IMR-90 (cell line): Measurements from ENCODE around the gene UBALD1. TPM values are rescaled to one million over a fixed set of nuclear protein-coding genes. Genes with fewer than 3 reads are reported as not detected.

Experiments used
- ATAC-seq: fragments of 200-7000 bp; cut with Tn5 transposase; 2 replicates; pipeline ENCODE4 v1.9.1; 2020; ENCODE audit warnings: low read depth, mild to moderate bottlenecking, moderate library complexity
- BruUV-seq: library from RNA; stranded (reverse); fragments of 400-500 nt; replicated peaks from 2 replicates; lab custom pipeline; 2021; lab: Mats Ljungman, UMichigan
- CTCF ChIA-PET: fragments of 300-600 bp; formaldehyde crosslinking; extraction: SDS; loops from one replicate; lab custom pipeline; 2021; ENCODE audit warnings: antibody characterized with exemption; lab: Yijun Ruan, JAX
- POLR2A ChIA-PET: fragments of 300-600 bp; sonication (Branson Sonifier 250); formaldehyde crosslinking; loops from one replicate; lab custom pipeline; 2022; ENCODE audit warnings: antibody characterized with exemption; ENCODE audit not compliant: unreplicated experiment; lab: Charles Lee
- DNase-seq: peaks from one replicate; pipeline ENCODE4 v3.0.0; 2013
- H2AFZ ChIP-seq: replicated peaks from 2 replicates; pipeline ENCODE3; 2013; ENCODE audit warnings: low read length, mild to moderate bottlenecking; ENCODE audit not compliant: poor library complexity
- H2AK5ac ChIP-seq: 2 replicates; pipeline ENCODE4 v1.6.1; 2013; ENCODE audit warnings: low read depth, low read length, inconsistent platforms
- H2AK9ac ChIP-seq: replicated peaks from 2 replicates; pipeline ENCODE3; 2013; ENCODE audit warnings: mild to moderate bottlenecking, low read depth, low read length, moderate library complexity; ENCODE audit not compliant: poor library complexity
- H2BK120ac ChIP-seq: 2 replicates; pipeline ENCODE4 v1.6.1; 2013; ENCODE audit warnings: low read depth, low read length, inconsistent platforms
- H2BK15ac ChIP-seq: 3 replicates; pipeline ENCODE4 v1.6.1; 2013; ENCODE audit warnings: low read depth, low read length, inconsistent platforms
- H2BK20ac ChIP-seq: 2 replicates; pipeline ENCODE4 v1.6.1; 2013; ENCODE audit warnings: low read depth, mild to moderate bottlenecking, inconsistent platforms, low read length, moderate library complexity
- H2BK5ac ChIP-seq: 2 replicates; pipeline ENCODE4 v1.6.1; 2013; ENCODE audit warnings: mild to moderate bottlenecking, low read depth, low read length, inconsistent platforms; ENCODE audit not compliant: poor library complexity, severe bottlenecking
- H3K14ac ChIP-seq: replicated peaks from 2 replicates; pipeline ENCODE4 v1.6.1; 2013; ENCODE audit warnings: low read depth, low read length, inconsistent platforms
- H3K18ac ChIP-seq: 2 replicates; pipeline ENCODE4 v1.6.1; 2013; ENCODE audit warnings: low read depth, low read length, control low read depth
- H3K23ac ChIP-seq: 2 replicates; pipeline ENCODE4 v1.6.1; 2013; ENCODE audit warnings: low read depth, low read length, inconsistent platforms
- H3K27ac ChIP-seq: 2 replicates; pipeline ENCODE4 v1.5.1; 2013; ENCODE audit warnings: mild to moderate bottlenecking, control low read depth, low read length; ENCODE audit not compliant: insufficient read depth
- H3K27me3 ChIP-seq: 2 replicates; pipeline ENCODE4 v1.6.1; 2013; ENCODE audit warnings: low read length; ENCODE audit not compliant: control insufficient read depth, insufficient read depth
- H3K36me3 ChIP-seq: 2 replicates; pipeline ENCODE4 v1.6.1; 2013; ENCODE audit warnings: low read length, mixed read lengths; ENCODE audit not compliant: control insufficient read depth, insufficient read depth
- H3K4ac ChIP-seq: 2 replicates; pipeline ENCODE4 v1.6.1; 2013; ENCODE audit warnings: low read depth, low read length, inconsistent platforms
- H3K4me1 ChIP-seq: 2 replicates; pipeline ENCODE4 v1.6.1; 2013; ENCODE audit warnings: low read length, mixed read lengths; ENCODE audit not compliant: control insufficient read depth, insufficient read depth
- H3K4me2 ChIP-seq: 2 replicates; pipeline ENCODE4 v1.6.1; 2013; ENCODE audit warnings: low read depth, mild to moderate bottlenecking, control low read depth, low read length, moderate library complexity
- H3K4me3 ChIP-seq: 2 replicates; pipeline ENCODE4 v1.5.1; 2013; ENCODE audit warnings: low read depth, mild to moderate bottlenecking, control low read depth, low read length, moderate library complexity; ENCODE audit not compliant: insufficient read depth
- H3K56ac ChIP-seq: 2 replicates; pipeline ENCODE4 v1.6.1; 2013; ENCODE audit warnings: low read length, inconsistent platforms; ENCODE audit not compliant: insufficient read depth; ENCODE audit errors: extremely low read depth
- H3K79me1 ChIP-seq, 2 experiments: 2 replicates each; pipeline ENCODE4 v1.6.1; 2013; ENCODE audit warnings: low read length in 2 of 2, inconsistent platforms in 1 of 2, low read depth in 1 of 2
- H3K9ac ChIP-seq: 2 replicates; pipeline ENCODE4 v1.6.1; 2013; ENCODE audit warnings: low read depth, low read length, control low read depth
- H3K9me1 ChIP-seq: 2 replicates; pipeline ENCODE4 v1.6.1; 2013; ENCODE audit warnings: low read length, inconsistent platforms; ENCODE audit not compliant: insufficient read depth
- H3K9me3 ChIP-seq: 2 replicates; pipeline ENCODE4 v1.6.1; 2013; ENCODE audit warnings: low read length; ENCODE audit not compliant: control insufficient read depth, insufficient read depth
- H4K20me1 ChIP-seq: 2 replicates; pipeline ENCODE4 v1.6.1; 2013; ENCODE audit warnings: low read length, inconsistent platforms; ENCODE audit not compliant: insufficient read depth
- H4K5ac ChIP-seq: 2 replicates; pipeline ENCODE4 v1.6.1; 2013; ENCODE audit warnings: mild to moderate bottlenecking, low read depth, low read length, control low read depth
- H4K8ac ChIP-seq, 2 experiments: 2 replicates each; pipeline ENCODE4 v1.6.1; 2013; ENCODE audit warnings: low read depth in 2 of 2, low read length in 2 of 2, control low read depth in 1 of 2, inconsistent platforms in 1 of 2
- H4K91ac ChIP-seq: 2 replicates; pipeline ENCODE4 v1.6.1; 2013; ENCODE audit warnings: low read depth, low read length, inconsistent platforms; ENCODE audit not compliant: insufficient read depth
- CEBPB ChIP-seq: IDR thresholded peaks from 2 replicates; pipeline ENCODE4 v1.6.1; 2012; ENCODE audit warnings: low read depth, low read length, improper control_type of control experiment
- CHD1 ChIP-seq: IDR thresholded peaks from 2 replicates; pipeline ENCODE4 v1.6.1; 2012; ENCODE audit warnings: low read depth, low read length, improper control_type of control experiment
- CTCF ChIP-seq: conservative IDR thresholded peaks from 2 replicates; pipeline ENCODE4 v1.5.1; 2012; ENCODE audit warnings: mild to moderate bottlenecking, low read depth, low read length, improper control_type of control experiment
- MAFK ChIP-seq: IDR thresholded peaks from 2 replicates; pipeline ENCODE4 v1.6.1; 2012; ENCODE audit warnings: low read depth, low read length, improper control_type of control experiment
- MXI1 ChIP-seq: IDR thresholded peaks from 2 replicates; pipeline ENCODE4 v1.6.1; 2012; ENCODE audit warnings: low read depth, mild to moderate bottlenecking, low read length, moderate library complexity, borderline replicate concordance
- NFE2L2 ChIP-seq: fragments of 150-350 bp; IDR thresholded peaks from 2 replicates; pipeline ENCODE4 v1.6.1; 2016; ENCODE audit warnings: low read depth, mild to moderate bottlenecking, low read length
- POLR2A ChIP-seq: IDR thresholded peaks from 2 replicates; pipeline ENCODE4 v1.6.1; 2012; ENCODE audit warnings: mild to moderate bottlenecking, low read depth, low read length
- RAD21 ChIP-seq: IDR thresholded peaks from 2 replicates; pipeline ENCODE4 v1.6.1; 2012; ENCODE audit warnings: low read length, improper control_type of control experiment
- RCOR1 ChIP-seq: IDR thresholded peaks from 2 replicates; pipeline ENCODE4 v1.6.1; 2012; ENCODE audit warnings: mild to moderate bottlenecking, low read length, improper control_type of control experiment; ENCODE audit not compliant: insufficient replicate concordance
- RFX5 ChIP-seq: IDR thresholded peaks from 2 replicates; pipeline ENCODE4 v1.8.0; 2012; ENCODE audit warnings: low read depth, mild to moderate bottlenecking, low read length, moderate library complexity
- SMC3 ChIP-seq: fragments of 150-350 bp; IDR thresholded peaks from 2 replicates; pipeline ENCODE4 v1.6.1; 2016; ENCODE audit warnings: low read depth, mild to moderate bottlenecking, antibody characterized with exemption, low read length, moderate library complexity
- USF2 ChIP-seq: fragments of 150-350 bp; IDR thresholded peaks from 2 replicates; pipeline ENCODE4 v1.6.1; 2017; ENCODE audit warnings: mild to moderate bottlenecking, antibody characterized with exemption, low read length, low read depth
- WGBS, 2 experiments: methylation state at CpG; one replicate each; pipeline versions ENCODE4 v1.1.5 to v1.1.7; 2013; ENCODE audit warnings: missing lambda C conversion rate in 2 of 2; ENCODE audit not compliant: insufficient read length in 1 of 2; ENCODE audit errors: extremely low coverage in 2 of 2; 5-methylcytosine and 5-hydroxymethylcytosine counted together
- dilution Hi-C: fragments of 300-500 bp; cut with HindIII; formaldehyde crosslinking; loops from one replicate; pipeline ENCODE4 v1.14.3; 2018; ENCODE audit warnings: low sequenced_read_pairs; ENCODE audit not compliant: unreplicated experiment
- in situ Hi-C: fragments of 300-500 bp; cut with MboI; formaldehyde crosslinking; loops from 3 replicates; pipeline ENCODE4 v1.14.3; 2019; ENCODE audit warnings: low sequenced_read_pairs, inconsistent platforms, mixed read lengths
- intact Hi-C: fragments of 100-400 bp; cut with micrococcal nuclease; formaldehyde crosslinking; loops from 2 replicates; pipeline ENCODE4 v1.10.0; 2022
- polyA plus RNA-seq, 3 experiments: library from polyadenylated mRNA; depleted of rRNA; stranded (reverse); fragments of >200 nt; gene quantifications; 2 replicates each; pipeline ENCODE4 v1.2.3, GENCODE V29; 2012; ENCODE audit warnings: low replicate concordance in 1 of 3
- total RNA-seq: library from RNA; depleted of rRNA; stranded (reverse); fragments of >200 nt; gene quantifications from 2 replicates; pipeline ENCODE4 v1.2.3, GENCODE V29; 2012

The UBALD1 gene
- total and polyA plus RNA-seq, 2 of the 4 experiments (the other 2 are of a cell fraction) = 1.3 to 14.5 TPM

GRCh38 chr16:4578961-4579530, 35.6 kb downstream of the UBALD1 start:
- no peak for ATAC-seq

More at GRCh38 chr16:4578961-4579530, 35.6 kb downstream of the UBALD1 start:
- no TSS peak for BruUV-seq
- H3K4me1 ChIP-seq = no peaks in the 10 kb centered on the region
- H3K23ac ChIP-seq = no peak overlapping the region
- H4K20me1 ChIP-seq = no peaks in the 10 kb centered on the region
- no peak overlapping the region for H3K27ac ChIP-seq
- H2AFZ ChIP-seq = no peak overlapping the region
- H3K9me3 ChIP-seq = no peaks in the 10 kb centered on the region
- no peak overlapping the region for H2BK20ac ChIP-seq
- dilution Hi-C loops (no loop called here), in situ Hi-C loops (no loop called here), intact Hi-C loops (no loop called here)
- H3K4me2 ChIP-seq = no peak overlapping the region
- no peak overlapping the region for H2BK15ac ChIP-seq
- TF ChIP-seq MAFK = no peak
- no peak for TF ChIP-seq RFX5
- TF ChIP-seq CEBPB = no peak
- TF ChIP-seq CHD1 = no peak
- no peak for TF ChIP-seq NFE2L2
- no peak for TF ChIP-seq SMC3
- TF ChIP-seq MXI1 = no peak
- TF ChIP-seq CTCF = no peak
- TF ChIP-seq POLR2A = no peak
- TF ChIP-seq USF2 = no peak
- TF ChIP-seq RAD21 = no peak
- no peak for TF ChIP-seq RCOR1
- no peak overlapping the region for H3K14ac ChIP-seq
- ChIA-PET CTCF (no interaction called here), POLR2A (no interaction called here)
- H3K27me3 ChIP-seq = peaks cover 2% of the 10 kb centered on the region; the same call in 1 of the 2 replicates
- 66% methylated on average over 10 of the region's 13 CpGs; no CpG with 5 or more reads in 1 of the 2 experiments for WGBS, 2 experiments
- H3K79me1 ChIP-seq = no peaks in the 10 kb centered on the region
- no peak overlapping the region for H3K9ac ChIP-seq
- no peak overlapping the region for H3K18ac ChIP-seq
- H2BK5ac ChIP-seq = no peak overlapping the region
- H4K8ac ChIP-seq = no peak overlapping the region
- no peaks in the 10 kb centered on the region for H3K9me1 ChIP-seq
- no peak overlapping the region for H2BK120ac ChIP-seq
- no peak overlapping the region for H3K4ac ChIP-seq
- H3K36me3 ChIP-seq = no peaks in the 10 kb centered on the region
- no peak overlapping the region for H2AK5ac ChIP-seq
- H3K56ac ChIP-seq = no peak overlapping the region
- no peak for DNase-seq
- no peak overlapping the region for H4K5ac ChIP-seq
- no peak overlapping the region for H3K4me3 ChIP-seq
- no peak overlapping the region for H2AK9ac ChIP-seq
- H4K91ac ChIP-seq = no peak overlapping the region
